PC-3 (cell line): ENCODE data around the gene TFAP2D. TPM values are rescaled to one million over a fixed set of nuclear protein-coding genes. Genes with fewer than 3 reads are reported as not detected.

Source experiments
- ATAC-seq: fragments of 200-7000 bp; cut with Tn5 transposase; 2 replicates; pipeline ENCODE4 v1.9.1; 2020; ENCODE audit warnings: mild to moderate bottlenecking, moderate library complexity
- BruUV-seq: library from RNA; stranded (reverse); fragments of 400-500 nt; replicated peaks from 2 replicates; lab custom pipeline; 2021; lab: Mats Ljungman, UMichigan
- CTCF ChIA-PET: fragments of 300-600 bp; sonication (Branson Sonifier 250); formaldehyde crosslinking; loops from one replicate; lab custom pipeline; 2022; ENCODE audit warnings: antibody characterized with exemption; lab: Charles Lee
- POLR2A ChIA-PET: fragments of 300-600 bp; sonication (Branson Sonifier 250); formaldehyde crosslinking; loops from one replicate; lab custom pipeline; 2022; ENCODE audit warnings: antibody characterized with exemption; ENCODE audit not compliant: unreplicated experiment; lab: Charles Lee
- DNase-seq: peaks from one replicate; pipeline ENCODE4 v3.0.0-alpha.2; 2015
- H2AFZ ChIP-seq: fragments of 300-600 bp; sonication (generic); 2 replicates; pipeline ENCODE4 v1.6.0; 2016; ENCODE audit warnings: antibody characterized with exemption, low read length
- H3F3A ChIP-seq: fragments of 300-600 bp; sonication (generic); one replicate; pipeline ENCODE4 v1.6.0; 2017; ENCODE audit warnings: antibody characterized with exemption, low read length, control low read depth, mild to moderate bottlenecking; ENCODE audit not compliant: unreplicated experiment
- H3K27ac ChIP-seq: fragments of 300-600 bp; sonication (generic); 2 replicates; pipeline ENCODE4 v1.5.1; 2016; ENCODE audit warnings: mild to moderate bottlenecking, low read length
- H3K27me3 ChIP-seq: fragments of 300-600 bp; sonication (generic); 2 replicates; pipeline ENCODE4 v1.6.1; 2016; ENCODE audit warnings: low read length, mixed read lengths
- H3K36me3 ChIP-seq: fragments of 300-600 bp; sonication (generic); 2 replicates; pipeline ENCODE4 v1.6.1; 2016; ENCODE audit warnings: low read depth, mixed run types, low read length, mixed read lengths
- H3K4me1 ChIP-seq: fragments of 300-600 bp; sonication (generic); 2 replicates; pipeline ENCODE4 v1.5.1; 2016; ENCODE audit warnings: low read length; ENCODE audit not compliant: insufficient read depth
- H3K4me2 ChIP-seq: fragments of 300-600 bp; sonication (generic); 2 replicates; pipeline ENCODE4 v1.6.0; 2016; ENCODE audit warnings: low read length
- H3K4me3 ChIP-seq: fragments of 300-600 bp; sonication (generic); 2 replicates; pipeline ENCODE4 v1.5.1; 2016; ENCODE audit warnings: mild to moderate bottlenecking, low read length, mixed read lengths
- H3K79me2 ChIP-seq: fragments of 300-600 bp; sonication (generic); 2 replicates; pipeline ENCODE4 v1.6.1; 2017; ENCODE audit warnings: low read length, mixed read lengths
- H3K9ac ChIP-seq: fragments of 300-600 bp; sonication (generic); 2 replicates; pipeline ENCODE4 v1.6.0; 2016; ENCODE audit warnings: mild to moderate bottlenecking, low read length
- H3K9me2 ChIP-seq: fragments of 300-600 bp; sonication (generic); replicated peaks from 2 replicates; pipeline ENCODE4 v1.6.1; 2016; ENCODE audit warnings: mixed run types, low read length, mixed read lengths
- H3K9me3 ChIP-seq: fragments of 300-600 bp; sonication (generic); 2 replicates; pipeline ENCODE4 v1.6.1; 2016; ENCODE audit warnings: low read length, mixed read lengths
- H4K20me1 ChIP-seq: fragments of 300-600 bp; sonication (generic); 2 replicates; pipeline ENCODE4 v1.6.1; 2016; ENCODE audit warnings: low read length, mixed read lengths
- EZH2 ChIP-seq: fragments of 300-600 bp; sonication (generic); IDR thresholded peaks from one replicate; pipeline ENCODE4 v1.6.1; 2017; ENCODE audit warnings: antibody characterized with exemption, mild to moderate bottlenecking, low read length; ENCODE audit not compliant: unreplicated experiment
- EZH2phosphoT487 ChIP-seq: fragments of 300-600 bp; sonication (generic); IDR thresholded peaks from 2 replicates; pipeline ENCODE4 v1.6.1; 2018; ENCODE audit warnings: mild to moderate bottlenecking, antibody characterized with exemption, low read length, borderline replicate concordance
- intact Hi-C: fragments of 100-400 bp; cut with micrococcal nuclease; formaldehyde crosslinking; loops from 2 replicates; pipeline ENCODE4 v1.9.0; 2023
- total RNA-seq: library from RNA; depleted of rRNA; stranded (reverse); fragments of >200 nt; gene quantifications from 2 replicates; pipeline ENCODE4 v1.2.3, GENCODE V29; 2014
- TF ChIP-seq, protein P1 (sequence below): fragments of 300-600 bp; sonication (generic); conservative IDR thresholded peaks from 2 replicates; pipeline ENCODE4 v1.5.1; 2017; ENCODE audit warnings: antibody characterized with exemption, low read depth, mild to moderate bottlenecking, low read length

TFAP2D gene
- total RNA-seq, 1 experiment from 2014 or later = not detected

DNA sequence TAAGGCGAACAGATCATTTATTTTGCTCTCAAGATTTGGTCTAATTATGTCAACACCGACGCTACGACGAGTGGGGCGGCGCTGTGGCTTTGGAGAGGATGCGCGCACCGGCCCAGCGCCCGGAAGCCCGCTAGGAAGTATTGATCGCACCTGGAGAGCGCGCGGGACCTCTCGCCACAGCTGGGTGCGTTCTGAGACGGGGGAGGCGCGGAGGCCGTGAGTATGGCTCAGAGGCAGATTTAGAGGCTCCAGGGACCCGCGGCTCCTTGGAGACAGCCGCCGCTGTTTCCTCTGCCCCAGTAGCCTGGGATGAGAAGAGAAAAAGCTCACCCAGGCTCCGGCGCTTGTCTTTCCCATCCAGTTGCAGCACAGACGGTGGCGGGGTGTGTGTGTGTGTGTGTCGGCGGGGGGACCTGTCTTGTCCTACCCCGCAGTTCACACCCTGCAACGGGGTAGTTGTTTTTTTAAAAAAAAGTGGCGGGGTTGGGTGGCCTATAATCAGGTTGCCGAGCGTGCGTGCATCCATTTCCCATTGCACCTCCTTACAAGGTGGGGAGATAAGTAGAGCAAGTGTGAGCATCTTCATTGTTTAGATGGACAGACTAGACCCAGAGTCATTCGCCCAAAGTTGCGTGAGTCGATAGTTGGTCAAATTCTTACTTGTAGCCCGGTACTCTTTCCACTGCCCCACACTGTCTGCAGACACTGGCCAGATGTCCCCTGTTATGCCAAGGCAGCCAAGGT lies 11.2 kb downstream of the TFAP2D start:
- BruUV-seq = no TSS peak
- ATAC-seq = no peak
- ChIA-PET POLR2A (no interaction called here), CTCF (no interaction called here)
- H3K4me1 ChIP-seq = no peaks in the 10 kb centered on the region
- no peak for DNase-seq
- intact Hi-C loops = no loop called here
- no peaks in the 10 kb centered on the region for H3K9me2 ChIP-seq
- H3K27ac ChIP-seq = no peak overlapping the region
- H3K79me2 ChIP-seq = no peaks in the 10 kb centered on the region
- no peak overlapping the region for H3K4me3 ChIP-seq
- no peak overlapping the region for H3K4me2 ChIP-seq
- peaks cover 88% of the 10 kb centered on the region for H3K27me3 ChIP-seq
- H3K9ac ChIP-seq = no peak overlapping the region
- no peak overlapping the region for H2AFZ ChIP-seq
- no peak for TF ChIP-seq EZH2
- TF ChIP-seq, protein P1, sequence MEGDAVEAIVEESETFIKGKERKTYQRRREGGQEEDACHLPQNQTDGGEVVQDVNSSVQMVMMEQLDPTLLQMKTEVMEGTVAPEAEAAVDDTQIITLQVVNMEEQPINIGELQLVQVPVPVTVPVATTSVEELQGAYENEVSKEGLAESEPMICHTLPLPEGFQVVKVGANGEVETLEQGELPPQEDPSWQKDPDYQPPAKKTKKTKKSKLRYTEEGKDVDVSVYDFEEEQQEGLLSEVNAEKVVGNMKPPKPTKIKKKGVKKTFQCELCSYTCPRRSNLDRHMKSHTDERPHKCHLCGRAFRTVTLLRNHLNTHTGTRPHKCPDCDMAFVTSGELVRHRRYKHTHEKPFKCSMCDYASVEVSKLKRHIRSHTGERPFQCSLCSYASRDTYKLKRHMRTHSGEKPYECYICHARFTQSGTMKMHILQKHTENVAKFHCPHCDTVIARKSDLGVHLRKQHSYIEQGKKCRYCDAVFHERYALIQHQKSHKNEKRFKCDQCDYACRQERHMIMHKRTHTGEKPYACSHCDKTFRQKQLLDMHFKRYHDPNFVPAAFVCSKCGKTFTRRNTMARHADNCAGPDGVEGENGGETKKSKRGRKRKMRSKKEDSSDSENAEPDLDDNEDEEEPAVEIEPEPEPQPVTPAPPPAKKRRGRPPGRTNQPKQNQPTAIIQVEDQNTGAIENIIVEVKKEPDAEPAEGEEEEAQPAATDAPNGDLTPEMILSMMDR = no peak
- no peak for TF ChIP-seq EZH2phosphoT487
- H3K9me3 ChIP-seq = no peaks in the 10 kb centered on the region
- no peaks in the 10 kb centered on the region for H4K20me1 ChIP-seq
- H3F3A ChIP-seq = no peaks in the 10 kb centered on the region
- no peaks in the 10 kb centered on the region for H3K36me3 ChIP-seq

DNA sequence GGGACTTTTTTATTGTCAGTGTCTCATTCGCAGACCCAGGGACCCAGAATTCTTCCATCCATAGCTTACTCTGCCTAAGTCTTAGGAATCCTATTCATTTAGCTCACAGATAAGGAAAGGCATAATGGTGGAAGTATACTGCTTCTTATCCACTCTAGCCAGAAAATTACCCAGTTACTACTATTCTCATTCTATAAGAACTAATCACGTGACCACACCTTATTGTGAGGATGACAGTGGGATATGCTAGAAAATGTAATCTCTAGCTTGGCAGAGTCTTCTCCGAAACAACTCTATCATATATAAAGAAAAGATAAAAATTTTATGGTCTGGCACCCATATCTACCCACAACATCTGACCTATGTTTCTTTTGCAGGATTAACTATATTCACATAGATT lies 21.2 kb downstream of the TFAP2D start:
- BruUV-seq = no TSS peak
- ChIA-PET CTCF (no interaction called here), POLR2A (no interaction called here)
- no peak overlapping the region for H2AFZ ChIP-seq
- no peaks in the 10 kb centered on the region for H3K9me2 ChIP-seq
- no peaks in the 10 kb centered on the region for H3K9me3 ChIP-seq
- no peaks in the 10 kb centered on the region for H4K20me1 ChIP-seq
- H3K79me2 ChIP-seq = no peaks in the 10 kb centered on the region
- H3K27me3 ChIP-seq = peaks cover 26% of the 10 kb centered on the region
- no peak overlapping the region for H3K4me3 ChIP-seq
- no peak for ATAC-seq
- no peaks in the 10 kb centered on the region for H3K36me3 ChIP-seq
- intact Hi-C loops = no loop called here
- no peak for TF ChIP-seq EZH2
- TF ChIP-seq, protein P1 = no peak
- no peak overlapping the region for H3K9ac ChIP-seq
- H3K27ac ChIP-seq = no peak overlapping the region
- DNase-seq = no peak
- no peaks in the 10 kb centered on the region for H3K4me1 ChIP-seq
- H3F3A ChIP-seq = no peaks in the 10 kb centered on the region
- H3K4me2 ChIP-seq = no peak overlapping the region

DNA sequence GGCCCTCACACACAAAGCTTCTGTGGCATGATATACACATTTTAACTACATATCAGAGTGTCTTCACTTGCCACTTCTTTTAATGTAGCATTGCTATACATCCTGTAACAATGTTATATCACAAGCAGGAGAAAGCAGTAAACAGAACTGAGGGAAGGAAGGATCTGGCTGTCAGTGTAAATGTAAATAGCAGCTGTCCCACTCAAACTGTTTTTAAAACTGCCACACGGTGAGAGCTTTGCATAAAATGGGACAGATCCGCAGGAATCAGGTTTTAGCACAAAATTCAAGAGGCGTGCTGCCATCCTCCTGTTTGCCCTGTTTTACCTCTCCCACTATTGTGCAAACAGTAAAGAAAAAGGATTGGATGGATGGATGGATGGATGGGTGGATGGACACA lies 28.8 kb downstream of the TFAP2D start:
- Histone ChIP-seq H3K4me1 (no peaks in the 10 kb centered on the region), H3K9me2 (no peaks in the 10 kb centered on the region), H3K4me3 (no peak overlapping the region), H3K27ac (no peak overlapping the region), H3K79me2 (no peaks in the 10 kb centered on the region), H3K27me3 (peaks cover 65% of the 10 kb centered on the region), H3K4me2 (no peak overlapping the region), H3K9me3 (no peaks in the 10 kb centered on the region), H3K36me3 (no peaks in the 10 kb centered on the region), H4K20me1 (no peaks in the 10 kb centered on the region), H3K9ac (no peak overlapping the region), H2AFZ (no peak overlapping the region), H3F3A (no peaks in the 10 kb centered on the region)
- DNase-seq = no peak
- ChIA-PET POLR2A (no interaction called here), CTCF (no interaction called here)
- intact Hi-C loops = no loop called here
- no peak for ATAC-seq
- TF ChIP-seq EZH2phosphoT487 = no peak
- BruUV-seq = no TSS peak
